OCI-LY1 (cell line): ENCODE measurements around the gene GOLGA6D.
"Not testable (repeated sequence)": the region's sequence is repeated elsewhere in the genome, so short reads cannot be mapped to it uniquely, and the experiment has no call there.

ENCODE experiments used
- H2AFZ ChIP-seq: fragments of 200-600 bp; sonication (generic), shearing (Covaris generic); 2 replicates; pipeline ENCODE4 v1.6.0; 2014; ENCODE audit warnings: antibody characterized with exemption, mild to moderate bottlenecking, low read length
- H3F3A ChIP-seq: fragments of 200-600 bp; sonication (generic), shearing (Covaris generic); 2 replicates; pipeline ENCODE4 v1.6.0; 2014; ENCODE audit warnings: mild to moderate bottlenecking, antibody characterized with exemption, low read length, moderate library complexity; ENCODE audit not compliant: insufficient read depth
- H3K27ac ChIP-seq: fragments of 200-600 bp; sonication (generic); 2 replicates; pipeline ENCODE4 v1.5.1; 2014; ENCODE audit warnings: low read length, mixed run types, mild to moderate bottlenecking, low read depth; ENCODE audit not compliant: poor library complexity, severe bottlenecking
- H3K27me3 ChIP-seq: fragments of 200-600 bp; sonication (generic); 2 replicates; pipeline ENCODE4 v1.6.0; 2014; ENCODE audit warnings: antibody characterized with exemption, mild to moderate bottlenecking, low read length, moderate library complexity; ENCODE audit not compliant: insufficient read depth
- H3K36me3 ChIP-seq: fragments of 200-600 bp; sonication (generic); 2 replicates; pipeline ENCODE4 v1.6.1; 2014; ENCODE audit warnings: mild to moderate bottlenecking, antibody characterized with exemption, low read length, moderate library complexity, mixed read lengths; ENCODE audit not compliant: insufficient read depth
- H3K4me1 ChIP-seq: fragments of 200-600 bp; sonication (generic); 2 replicates; pipeline ENCODE4 v1.5.1; 2014; ENCODE audit warnings: mild to moderate bottlenecking, low read length, moderate library complexity; ENCODE audit not compliant: insufficient read depth, severe bottlenecking
- H3K4me2 ChIP-seq: fragments of 200-600 bp; sonication (generic), shearing (Covaris generic); 2 replicates; pipeline ENCODE4 v1.6.1; 2014; ENCODE audit warnings: low read length
- H3K4me3 ChIP-seq: fragments of 200-600 bp; sonication (generic); 2 replicates; pipeline ENCODE4 v1.5.1; 2014; ENCODE audit warnings: low read length, low read depth, mild to moderate bottlenecking, mixed read lengths; ENCODE audit not compliant: poor library complexity, severe bottlenecking
- H3K79me2 ChIP-seq: fragments of 200-600 bp; shearing (Covaris generic); 2 replicates; pipeline ENCODE4 v1.6.1; 2016; ENCODE audit warnings: mixed run types, low read length, mixed read lengths; ENCODE audit not compliant: insufficient read depth
- H3K9ac ChIP-seq: fragments of 200-600 bp; sonication (generic), shearing (Covaris generic); 2 replicates; pipeline ENCODE4 v1.6.1; 2014; ENCODE audit warnings: mild to moderate bottlenecking, low read length, mixed read lengths
- H3K9me2 ChIP-seq: fragments of 200-600 bp; sonication (generic), shearing (Covaris generic); 2 replicates; pipeline ENCODE4 v1.6.1; 2014; ENCODE audit warnings: low read depth, mild to moderate bottlenecking, low read length, mixed read lengths
- H3K9me3 ChIP-seq: fragments of 200-600 bp; shearing (Covaris generic); 2 replicates; pipeline ENCODE4 v1.6.1; 2014; ENCODE audit warnings: low read length, mixed read lengths
- H4K20me1 ChIP-seq: fragments of 200-600 bp; sonication (generic), shearing (Covaris generic); 2 replicates; pipeline ENCODE4 v1.6.0; 2016; ENCODE audit warnings: mild to moderate bottlenecking, low read length; ENCODE audit not compliant: insufficient read depth
- EZH2 ChIP-seq: fragments of 200-600 bp; sonication (generic), shearing (Covaris generic); IDR thresholded peaks from 2 replicates; pipeline ENCODE4 v1.8.0; 2017; ENCODE audit warnings: borderline replicate concordance, mixed run types, mild to moderate bottlenecking, antibody characterized with exemption, low read length, moderate library complexity, mixed read lengths
- TF ChIP-seq, protein P1 (sequence below): fragments of 200-600 bp; sonication (generic), shearing (Covaris generic); IDR thresholded peaks from 2 replicates; pipeline ENCODE4 v1.5.1; 2017; ENCODE audit warnings: mild to moderate bottlenecking, antibody characterized with exemption, low read length, moderate library complexity, mixed read lengths

The GOLGA6D gene

DNA sequence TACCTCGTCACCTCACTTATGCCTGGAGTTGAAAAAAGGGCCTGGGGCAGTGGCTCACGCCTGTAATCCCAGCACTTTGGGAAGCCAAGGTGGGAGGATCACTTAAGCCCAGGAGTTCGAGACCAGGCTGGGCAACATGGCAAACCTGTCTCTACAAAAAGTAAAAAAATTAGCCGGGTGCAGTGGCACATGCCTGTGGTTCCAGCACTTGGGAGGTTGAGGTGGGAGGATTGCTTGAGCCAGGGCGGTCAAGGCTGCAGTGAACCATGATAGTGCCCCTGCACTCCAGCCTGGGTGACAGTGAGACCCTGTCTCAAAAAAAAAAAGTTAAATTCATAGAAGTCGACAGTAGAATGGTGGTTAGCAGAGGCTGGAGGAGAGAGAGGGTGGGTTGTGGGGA, 59.6 kb downstream of the GOLGA6D start:
- H3K9ac ChIP-seq, result no peak overlapping the region
- H3K36me3 ChIP-seq, result peaks cover 17% of the 10 kb centered on the region; the same call in 1 of the 2 replicates
- no peaks in the 10 kb centered on the region for H3K27me3 ChIP-seq
- H3K4me3 ChIP-seq, result no peak overlapping the region
- H2AFZ ChIP-seq, result no peak overlapping the region
- TF ChIP-seq EZH2, result no peak
- TF ChIP-seq, protein P1, sequence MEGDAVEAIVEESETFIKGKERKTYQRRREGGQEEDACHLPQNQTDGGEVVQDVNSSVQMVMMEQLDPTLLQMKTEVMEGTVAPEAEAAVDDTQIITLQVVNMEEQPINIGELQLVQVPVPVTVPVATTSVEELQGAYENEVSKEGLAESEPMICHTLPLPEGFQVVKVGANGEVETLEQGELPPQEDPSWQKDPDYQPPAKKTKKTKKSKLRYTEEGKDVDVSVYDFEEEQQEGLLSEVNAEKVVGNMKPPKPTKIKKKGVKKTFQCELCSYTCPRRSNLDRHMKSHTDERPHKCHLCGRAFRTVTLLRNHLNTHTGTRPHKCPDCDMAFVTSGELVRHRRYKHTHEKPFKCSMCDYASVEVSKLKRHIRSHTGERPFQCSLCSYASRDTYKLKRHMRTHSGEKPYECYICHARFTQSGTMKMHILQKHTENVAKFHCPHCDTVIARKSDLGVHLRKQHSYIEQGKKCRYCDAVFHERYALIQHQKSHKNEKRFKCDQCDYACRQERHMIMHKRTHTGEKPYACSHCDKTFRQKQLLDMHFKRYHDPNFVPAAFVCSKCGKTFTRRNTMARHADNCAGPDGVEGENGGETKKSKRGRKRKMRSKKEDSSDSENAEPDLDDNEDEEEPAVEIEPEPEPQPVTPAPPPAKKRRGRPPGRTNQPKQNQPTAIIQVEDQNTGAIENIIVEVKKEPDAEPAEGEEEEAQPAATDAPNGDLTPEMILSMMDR, result no peak
- H4K20me1 ChIP-seq, result no peaks in the 10 kb centered on the region
- peaks cover 29% of the 10 kb centered on the region for H3K4me1 ChIP-seq
- H3K27ac ChIP-seq, result no peak overlapping the region
- no peaks in the 10 kb centered on the region for H3F3A ChIP-seq
- no peaks in the 10 kb centered on the region for H3K79me2 ChIP-seq
- no peaks in the 10 kb centered on the region for H3K9me2 ChIP-seq
- no peaks in the 10 kb centered on the region for H3K9me3 ChIP-seq
- H3K4me2 ChIP-seq, result no peak overlapping the region

DNA sequence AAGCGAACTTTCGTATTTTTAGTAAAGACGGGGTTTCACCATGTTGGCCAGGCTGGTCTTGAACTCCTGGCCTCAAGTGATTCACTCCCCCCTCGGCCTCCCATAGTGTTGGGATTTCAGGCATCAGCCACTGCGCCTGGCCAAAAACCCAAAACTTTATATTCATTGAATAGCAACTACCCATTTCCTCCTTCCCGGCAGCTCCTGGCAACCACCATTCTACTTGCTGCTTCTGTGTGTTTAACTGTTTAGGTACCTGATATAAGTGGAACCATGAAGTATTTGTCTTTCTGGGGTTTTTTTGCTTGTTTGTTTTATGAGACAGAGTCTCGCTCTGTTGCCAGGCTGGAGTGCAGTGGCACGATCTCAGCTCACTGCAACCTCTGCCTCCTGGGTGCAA, 61.3 kb downstream of the GOLGA6D start:
- H3K27me3 ChIP-seq, H3K27ac ChIP-seq, H2AFZ ChIP-seq, H3K4me2 ChIP-seq, H3K9me2 ChIP-seq, H3K9me3 ChIP-seq, H4K20me1 ChIP-seq, H3K4me3 ChIP-seq, H3K9ac ChIP-seq, H3K79me2 ChIP-seq, H3F3A ChIP-seq: not testable (repeated sequence)
- H3K36me3 ChIP-seq, result peaks cover 22% of the 10 kb centered on the region
- peaks cover 36% of the 10 kb centered on the region for H3K4me1 ChIP-seq
